ENCODE data around the gene SLC16A7. TPM values are rescaled to one million over a fixed set of nuclear protein-coding genes. Genes with fewer than 3 reads are reported as not detected.
A peak's percentile ranks its signal among the peaks of the same experiment; 100 is the strongest.

Gene SLC16A7
- polyA plus RNA-seq, 1 of the 3 experiments (the other 2 are of a cell fraction), result not detected

- Histone ChIP-seq H3K27me3 (ENCODE audit: insufficient read depth) (peaks cover 17% of the 10 kb centered on the region; the same call in 1 of the 2 replicates), H3F3A (replicated peaks; ENCODE audit: insufficient read depth) (peaks cover 5% of the 10 kb centered on the region), H3K27ac (ENCODE audit: low read depth in 2 of 2, low read length in 1 of 2) (no peak overlapping the region), H3K79me2 (ENCODE audit: insufficient read depth) (no peaks in the 10 kb centered on the region), H2AFZ (ENCODE audit: low read depth) (no peak overlapping the region), H3K4me2 (peak overlapping the region; percentile 74; the same call in 1 of the 2 replicates), H4K20me1 (ENCODE audit: insufficient read depth) (no peaks in the 10 kb centered on the region), H3K9me3 (peaks cover 3% of the 10 kb centered on the region; the same call in 1 of the 2 replicates), H3K4me3 (ENCODE audit: low read depth in 2 of 2, low read length in 1 of 2) (no peak overlapping the region), H3K4me1 (ENCODE audit: control insufficient read depth in 1 of 2, insufficient read depth in 2 of 2, low read depth in 1 of 2, low read length in 1 of 2) (peaks cover 5% of the 10 kb centered on the region in 2 experiments; a peak in 3 of 4 replicates), H3K36me3 (replicated peaks in 1 of 2; ENCODE audit: control insufficient read depth in 1 of 2, insufficient read depth in 2 of 2, low read length in 1 of 2) (no peaks in the 10 kb centered on the region), H3K9ac (no peak overlapping the region), H3K9me2 (0 out of 2 replicates have a peak, but pooled peaks cover 3% of the 10 kb centered on the region)
- no peak for DNase-seq
- no peak for TF ChIP-seq CHD2 (IDR thresholded peaks at IDR 0.05; ENCODE audit: low read length, partially characterized antibody)
- TF ChIP-seq YY1 (IDR thresholded peaks at IDR 0.05; ENCODE audit: low read depth), result no peak
- TF ChIP-seq SMC3 (IDR thresholded peaks at IDR 0.05; ENCODE audit: low read depth, low read length), result no peak
- no peak for TF ChIP-seq TAF1 (IDR thresholded peaks at IDR 0.05; ENCODE audit: borderline replicate concordance, low read depth, low read length)
- no peak for TF ChIP-seq TCF12 (IDR thresholded peaks at IDR 0.05)
- no peak for TF ChIP-seq FOXM1 (IDR thresholded peaks at IDR 0.05; ENCODE audit: low read depth)
- POLR2A ChIA-PET, result no interaction called here
- CTCF ChIA-PET, result interaction anchor here (0.7 kb wide), 1 partner anchor 246 kb away, joined by 3 read pairs; no protein-coding TSS in a partner anchor
- 5% methylated on average over 2 of the region's 2 CpGs for WGBS (ENCODE audit: low lambda C conversion rate)
These were observed 1.6 kb downstream of the SLC16A7 start for GRCh38 chr12:59597385-59597781.

- no peak overlapping the region for H3K4me3 ChIP-seq (ENCODE audit: low read depth in 2 of 2, low read length in 1 of 2)
- peaks cover 2 to 5% of the 10 kb centered on the region in 2 experiments; a peak in 3 of 4 replicates for H3K4me1 ChIP-seq (ENCODE audit: control insufficient read depth in 1 of 2, insufficient read depth in 2 of 2, low read depth in 1 of 2, low read length in 1 of 2)
- peaks cover 5% of the 10 kb centered on the region for H3F3A ChIP-seq (replicated peaks; ENCODE audit: insufficient read depth)
- TF ChIP-seq YY1 (IDR thresholded peaks at IDR 0.05; ENCODE audit: low read depth) (no peak), RXRA (IDR thresholded peaks at IDR 0.05; ENCODE audit: borderline replicate concordance, low read depth) (no peak), EP300 (IDR thresholded peaks at IDR 0.05; ENCODE audit: borderline replicate concordance in 1 of 2, low read depth in 1 of 2, low read length in 1 of 2) (no peak), GABPA (IDR thresholded peaks at IDR 0.05; ENCODE audit: low read depth) (no peak)
- no peak for DNase-seq
- H2AFZ ChIP-seq (ENCODE audit: low read depth), result no peak overlapping the region
- CTCF ChIA-PET, result no interaction called here
- no peaks in the 10 kb centered on the region for H4K20me1 ChIP-seq (ENCODE audit: insufficient read depth)
- no peaks in the 10 kb centered on the region for H3K36me3 ChIP-seq (replicated peaks in 1 of 2; ENCODE audit: control insufficient read depth in 1 of 2, insufficient read depth in 2 of 2, low read length in 1 of 2)
- POLR2A ChIA-PET, result no interaction called here
- H3K9me2 ChIP-seq, result no peaks in the 10 kb centered on the region
- H3K4me2 ChIP-seq, result no peak overlapping the region
- H3K27me3 ChIP-seq (ENCODE audit: insufficient read depth), result peaks cover 12% of the 10 kb centered on the region; the same call in 1 of the 2 replicates
- no peaks in the 10 kb centered on the region for H3K79me2 ChIP-seq (ENCODE audit: insufficient read depth)
- H3K27ac ChIP-seq (ENCODE audit: low read depth in 2 of 2, low read length in 1 of 2), result no peak overlapping the region
- H3K9ac ChIP-seq, result no peak overlapping the region
- no peaks in the 10 kb centered on the region for H3K9me3 ChIP-seq
These were observed 4.3 kb downstream of the SLC16A7 start for GRCh38 chr12:59600171-59600570.

GRCh38 chr12:59603754-59604153 is 7.9 kb downstream of the SLC16A7 start:
- POLR2A ChIA-PET, result no interaction called here
- DNase-seq, result no peak

More at GRCh38 chr12:59603754-59604153, 7.9 kb downstream of the SLC16A7 start:
- Histone ChIP-seq H2AFZ (ENCODE audit: low read depth) (no peak overlapping the region), H3K9ac (no peak overlapping the region), H4K20me1 (ENCODE audit: insufficient read depth) (no peaks in the 10 kb centered on the region), H3K4me2 (no peak overlapping the region), H3K4me1 (ENCODE audit: control insufficient read depth in 1 of 2, insufficient read depth in 2 of 2, low read depth in 1 of 2, low read length in 1 of 2) (no peaks in the 10 kb centered on the region), H3K36me3 (replicated peaks in 1 of 2; ENCODE audit: control insufficient read depth in 1 of 2, insufficient read depth in 2 of 2, low read length in 1 of 2) (no peaks in the 10 kb centered on the region), H3K79me2 (ENCODE audit: insufficient read depth) (no peaks in the 10 kb centered on the region), H3K27ac (ENCODE audit: low read depth in 2 of 2, low read length in 1 of 2) (no peak overlapping the region), H3F3A (replicated peaks; ENCODE audit: insufficient read depth) (no peaks in the 10 kb centered on the region), H3K27me3 (ENCODE audit: insufficient read depth) (no peaks in the 10 kb centered on the region; the same call in 1 of the 2 replicates), H3K9me3 (no peaks in the 10 kb centered on the region), H3K4me3 (ENCODE audit: low read depth in 2 of 2, low read length in 1 of 2) (no peak overlapping the region), H3K9me2 (no peaks in the 10 kb centered on the region)
- TF ChIP-seq REST (IDR thresholded peaks at IDR 0.05; ENCODE audit: low read depth, low read length) (no peak), MXI1 (IDR thresholded peaks at IDR 0.05; ENCODE audit: low read depth, low read length) (no peak), GATA2 (CRISPR knock-in tag; IDR thresholded peaks at IDR 0.05) (no peak)
- CTCF ChIA-PET, result no interaction called here

Measured in SK-N-SH (cell line).